ENCODE data around the gene HNRNPR.

- no peak for TF ChIP-seq CTCF (IDR thresholded peaks at IDR 0.05)
- TF ChIP-seq POLR2A (IDR thresholded peaks at IDR 0.05) = no peak
Measured at GRCh38 chr1:23343221-23344110, 618 bp downstream of the HNRNPR start.

Data from uterus (tissue), 2 donors.